Measurements from ENCODE around the gene ACSS1. TPM values are rescaled to one million over a fixed set of nuclear protein-coding genes. Genes with fewer than 3 reads are reported as not detected.
A peak's percentile ranks its signal among the peaks of the same experiment; 100 is the strongest.

Gene ACSS1
- total and polyA plus RNA-seq, 2 of the 8 experiments (the other 6 are each of a cell fraction or from before 2014, with no cell fraction given), result 2.6 to 3.4 TPM

- TF ChIP-seq JUND (IDR thresholded peaks at IDR 0.05; ENCODE audit: low read length) (0 out of 2 replicates have a peak, but pooled peaks have one; percentile 13), EP300 (IDR thresholded peaks at IDR 0.05; ENCODE audit: borderline replicate concordance in 1 of 2, low read depth in 2 of 2, low read length in 2 of 2) (no peak), RAD21 (IDR thresholded peaks at IDR 0.05 in 1 of 2, conservative IDR thresholded peaks at IDR 0.05 in 1 of 2; ENCODE audit: low read depth in 2 of 2, low read length in 2 of 2) (no peak), EZH2 (IDR thresholded peaks at IDR 0.05; ENCODE audit: low read depth, low read length, severe bottlenecking) (peak; percentile 3), PHF8 (conservative IDR thresholded peaks at IDR 0.05; ENCODE audit: low read depth, low read length) (peak; percentile 93), TAF7 (optimal IDR thresholded peaks at IDR 0.05; ENCODE audit: borderline replicate concordance, low read depth, low read length) (peak; percentile 74), CEBPB (IDR thresholded peaks at IDR 0.05; ENCODE audit: low read depth, low read length) (no peak), KDM4A (IDR thresholded peaks at IDR 0.05; ENCODE audit: low read depth, low read length, severe bottlenecking) (peak; percentile 90), KDM5A (IDR thresholded peaks at IDR 0.05; ENCODE audit: low read length) (no peak), NRF1 (IDR thresholded peaks at IDR 0.05; ENCODE audit: low read depth, low read length) (no peak), RNF2 (IDR thresholded peaks at IDR 0.05; ENCODE audit: borderline replicate concordance, low read depth, low read length, missing control alignments, poor library complexity, severe bottlenecking) (no peak), ASH2L (IDR thresholded peaks at IDR 0.05; ENCODE audit: low read length) (peak; percentile 96), RBBP5 (IDR thresholded peaks at IDR 0.05; ENCODE audit: borderline replicate concordance, low read depth, low read length) (peak; percentile 73; the same call in 1 of the 2 replicates), POLR2AphosphoS5 (IDR thresholded peaks at IDR 0.05; ENCODE audit: low read depth, low read length) (peak; percentile 88), GABPA (IDR thresholded peaks at IDR 0.05; ENCODE audit: borderline replicate concordance, insufficient read depth, low read length) (peak; percentile 93), TAF1 (IDR thresholded peaks at IDR 0.05; ENCODE audit: low read depth, low read length) (peak; percentile 85), SRF (IDR thresholded peaks at IDR 0.05; ENCODE audit: low read depth, low read length) (no peak), POU5F1 (IDR thresholded peaks at IDR 0.05; ENCODE audit: low read depth, low read length) (no peak)
- TF ChIP-seq, protein P1, sequence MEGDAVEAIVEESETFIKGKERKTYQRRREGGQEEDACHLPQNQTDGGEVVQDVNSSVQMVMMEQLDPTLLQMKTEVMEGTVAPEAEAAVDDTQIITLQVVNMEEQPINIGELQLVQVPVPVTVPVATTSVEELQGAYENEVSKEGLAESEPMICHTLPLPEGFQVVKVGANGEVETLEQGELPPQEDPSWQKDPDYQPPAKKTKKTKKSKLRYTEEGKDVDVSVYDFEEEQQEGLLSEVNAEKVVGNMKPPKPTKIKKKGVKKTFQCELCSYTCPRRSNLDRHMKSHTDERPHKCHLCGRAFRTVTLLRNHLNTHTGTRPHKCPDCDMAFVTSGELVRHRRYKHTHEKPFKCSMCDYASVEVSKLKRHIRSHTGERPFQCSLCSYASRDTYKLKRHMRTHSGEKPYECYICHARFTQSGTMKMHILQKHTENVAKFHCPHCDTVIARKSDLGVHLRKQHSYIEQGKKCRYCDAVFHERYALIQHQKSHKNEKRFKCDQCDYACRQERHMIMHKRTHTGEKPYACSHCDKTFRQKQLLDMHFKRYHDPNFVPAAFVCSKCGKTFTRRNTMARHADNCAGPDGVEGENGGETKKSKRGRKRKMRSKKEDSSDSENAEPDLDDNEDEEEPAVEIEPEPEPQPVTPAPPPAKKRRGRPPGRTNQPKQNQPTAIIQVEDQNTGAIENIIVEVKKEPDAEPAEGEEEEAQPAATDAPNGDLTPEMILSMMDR (IDR thresholded peaks at IDR 0.05; ENCODE audit: control extremely low read depth in 1 of 3, insufficient read depth in 1 of 3, low read depth in 1 of 3, low read length in 3 of 3), result no peak
Measured at GRCh38 chr20:24992487-24993205, 65.3 kb downstream of the ACSS1 start, which contains the start of gene APMAP (continued).
